GM21390 (cell line): ENCODE data around the gene CAMK2D.

Source experiments
- ATAC-seq: cut with Tn5 transposase; IDR thresholded peaks from one replicate; pipeline ENCODE4 v1.9.1; 2021; ENCODE audit not compliant: unreplicated experiment

Gene CAMK2D

GRCh38 chr4:113576947-113577678 is 184.4 kb downstream of the CAMK2D start:
- no peak for ATAC-seq

GRCh38 chr4:113575401-113575800 is 186.1 kb downstream of the CAMK2D start:
- ATAC-seq = no peak

- ATAC-seq = no peak
These were observed 186.9 kb downstream of the CAMK2D start for GRCh38 chr4:113574636-113575103.

- no peak for ATAC-seq
These were observed 188.9 kb downstream of the CAMK2D start for GRCh38 chr4:113572620-113573019.

- peak; percentile 26 for ATAC-seq
These were observed 195.3 kb downstream of the CAMK2D start for GRCh38 chr4:113566015-113566795.

- ATAC-seq = no peak
These were observed 195.9 kb downstream of the CAMK2D start for GRCh38 chr4:113565702-113566012.

GRCh38 chr4:113564493-113564892 is 197.0 kb downstream of the CAMK2D start:
- peak; percentile 30 for ATAC-seq

- no peak for ATAC-seq
These were observed 197.7 kb downstream of the CAMK2D start for GRCh38 chr4:113563691-113564378.

- ATAC-seq = no peak
These were observed 199.8 kb downstream of the CAMK2D start for GRCh38 chr4:113561758-113562157.

- no peak for ATAC-seq
These were observed 200.4 kb downstream of the CAMK2D start for GRCh38 chr4:113561092-113561491.

GRCh38 chr4:113560579-113560978 is 201.0 kb downstream of the CAMK2D start:
- no peak for ATAC-seq

GRCh38 chr4:113559947-113560346 is 201.6 kb downstream of the CAMK2D start:
- no peak for ATAC-seq

- no peak for ATAC-seq
These were observed 205.0 kb downstream of the CAMK2D start for GRCh38 chr4:113556382-113557134.

- ATAC-seq = no peak
These were observed 205.7 kb downstream of the CAMK2D start for GRCh38 chr4:113555868-113556267.

- no peak for ATAC-seq
These were observed 208.5 kb downstream of the CAMK2D start for GRCh38 chr4:113553082-113553481.

GRCh38 chr4:113550510-113550909 is 211.0 kb downstream of the CAMK2D start:
- ATAC-seq = no peak

- ATAC-seq = no peak
These were observed 213.2 kb downstream of the CAMK2D start for GRCh38 chr4:113548303-113548702.

- ATAC-seq = peak; percentile 99
These were observed 214.0 kb downstream of the CAMK2D start for GRCh38 chr4:113547487-113548042.

- no peak for ATAC-seq
These were observed 219.6 kb downstream of the CAMK2D start for GRCh38 chr4:113541933-113542332.

- ATAC-seq = no peak
These were observed 220.7 kb downstream of the CAMK2D start for GRCh38 chr4:113540859-113541258.

GRCh38 chr4:113539408-113539807 is 222.1 kb downstream of the CAMK2D start:
- ATAC-seq = no peak
